Testis (tissue), 2 donors: ENCODE results near the gene THOP1.

Experiments used
- POLR2A ChIP-seq: fragments of 450-650 bp; IDR thresholded peaks from one replicate; pipeline ENCODE4 v1.6.1; 2017; ENCODE audit warnings: antibody characterized with exemption, mild to moderate bottlenecking, moderate library complexity
- TF ChIP-seq, protein P1 (sequence below), 3 experiments: fragments of 450-650 bp in 2 of 3; fragments of 200-600 bp in 1 of 3; sonication (generic) in 1 of 3; IDR thresholded peaks; one replicate each; pipeline ENCODE4 v1.5.1; 2016 to 2019; ENCODE audit warnings: antibody characterized with exemption in 3 of 3, mild to moderate bottlenecking in 2 of 3, moderate library complexity in 1 of 3

GRCh38 chr19:2764945-2765344, 20.4 kb upstream of the THOP1 start:
- TF ChIP-seq, protein P1, sequence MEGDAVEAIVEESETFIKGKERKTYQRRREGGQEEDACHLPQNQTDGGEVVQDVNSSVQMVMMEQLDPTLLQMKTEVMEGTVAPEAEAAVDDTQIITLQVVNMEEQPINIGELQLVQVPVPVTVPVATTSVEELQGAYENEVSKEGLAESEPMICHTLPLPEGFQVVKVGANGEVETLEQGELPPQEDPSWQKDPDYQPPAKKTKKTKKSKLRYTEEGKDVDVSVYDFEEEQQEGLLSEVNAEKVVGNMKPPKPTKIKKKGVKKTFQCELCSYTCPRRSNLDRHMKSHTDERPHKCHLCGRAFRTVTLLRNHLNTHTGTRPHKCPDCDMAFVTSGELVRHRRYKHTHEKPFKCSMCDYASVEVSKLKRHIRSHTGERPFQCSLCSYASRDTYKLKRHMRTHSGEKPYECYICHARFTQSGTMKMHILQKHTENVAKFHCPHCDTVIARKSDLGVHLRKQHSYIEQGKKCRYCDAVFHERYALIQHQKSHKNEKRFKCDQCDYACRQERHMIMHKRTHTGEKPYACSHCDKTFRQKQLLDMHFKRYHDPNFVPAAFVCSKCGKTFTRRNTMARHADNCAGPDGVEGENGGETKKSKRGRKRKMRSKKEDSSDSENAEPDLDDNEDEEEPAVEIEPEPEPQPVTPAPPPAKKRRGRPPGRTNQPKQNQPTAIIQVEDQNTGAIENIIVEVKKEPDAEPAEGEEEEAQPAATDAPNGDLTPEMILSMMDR (IDR thresholded peaks at IDR 0.05) = no peak
- TF ChIP-seq POLR2A = no peak
